ENCODE measurements around the gene HOXB7.

DNA sequence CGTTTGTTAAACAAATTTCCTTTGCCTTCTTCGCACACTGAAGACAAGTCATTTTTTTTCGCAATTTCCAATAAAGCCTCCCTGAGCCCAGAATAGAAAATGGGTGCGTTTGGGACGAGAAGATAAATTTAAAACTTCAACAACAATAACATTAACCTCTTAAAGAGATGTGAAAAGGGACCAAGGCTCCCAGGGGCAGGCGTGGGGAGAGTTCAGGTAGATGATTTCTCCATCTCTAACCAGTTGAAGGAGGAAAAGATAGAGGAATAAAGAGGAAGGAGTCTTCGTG, 31.4 kb downstream of the HOXB7 start:
- TF ChIP-seq, protein P1, sequence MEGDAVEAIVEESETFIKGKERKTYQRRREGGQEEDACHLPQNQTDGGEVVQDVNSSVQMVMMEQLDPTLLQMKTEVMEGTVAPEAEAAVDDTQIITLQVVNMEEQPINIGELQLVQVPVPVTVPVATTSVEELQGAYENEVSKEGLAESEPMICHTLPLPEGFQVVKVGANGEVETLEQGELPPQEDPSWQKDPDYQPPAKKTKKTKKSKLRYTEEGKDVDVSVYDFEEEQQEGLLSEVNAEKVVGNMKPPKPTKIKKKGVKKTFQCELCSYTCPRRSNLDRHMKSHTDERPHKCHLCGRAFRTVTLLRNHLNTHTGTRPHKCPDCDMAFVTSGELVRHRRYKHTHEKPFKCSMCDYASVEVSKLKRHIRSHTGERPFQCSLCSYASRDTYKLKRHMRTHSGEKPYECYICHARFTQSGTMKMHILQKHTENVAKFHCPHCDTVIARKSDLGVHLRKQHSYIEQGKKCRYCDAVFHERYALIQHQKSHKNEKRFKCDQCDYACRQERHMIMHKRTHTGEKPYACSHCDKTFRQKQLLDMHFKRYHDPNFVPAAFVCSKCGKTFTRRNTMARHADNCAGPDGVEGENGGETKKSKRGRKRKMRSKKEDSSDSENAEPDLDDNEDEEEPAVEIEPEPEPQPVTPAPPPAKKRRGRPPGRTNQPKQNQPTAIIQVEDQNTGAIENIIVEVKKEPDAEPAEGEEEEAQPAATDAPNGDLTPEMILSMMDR (IDR thresholded peaks at IDR 0.05 in 4 of 5, conservative IDR thresholded peaks at IDR 0.05 in 1 of 5) = no peak
- no peak for TF ChIP-seq POLR2A (IDR thresholded peaks at IDR 0.05)

Data from gastrocnemius medialis (tissue), 4 donors.